Karpas-422 (cell line): ENCODE measurements around the gene GATAD2B. TPM values are rescaled to one million over a fixed set of nuclear protein-coding genes. Genes with fewer than 3 reads are reported as not detected.

Experiments used
- DNase-seq: peaks from one replicate; pipeline ENCODE4 v3.0.0-alpha.2; 2015
- H2AFZ ChIP-seq: fragments of 200-600 bp; sonication (generic); 2 replicates; pipeline ENCODE4 v1.6.1; 2014; ENCODE audit warnings: antibody characterized with exemption, low read length, mixed read lengths
- H3K27ac ChIP-seq: fragments of 200-600 bp; sonication (generic); 2 replicates; pipeline ENCODE4 v1.5.1; 2014; ENCODE audit warnings: mild to moderate bottlenecking, low read length, moderate library complexity
- H3K27me3 ChIP-seq: fragments of 200-600 bp; sonication (generic); 2 replicates; pipeline ENCODE4 v1.6.1; 2014; ENCODE audit warnings: low read length, mixed read lengths
- H3K36me3 ChIP-seq: fragments of 200-600 bp; sonication (generic); 2 replicates; pipeline ENCODE4 v1.6.1; 2014; ENCODE audit warnings: low read length, mixed read lengths; ENCODE audit not compliant: insufficient read depth
- H3K4me1 ChIP-seq: fragments of 200-600 bp; sonication (generic); 2 replicates; pipeline ENCODE4 v1.6.1; 2014; ENCODE audit warnings: mild to moderate bottlenecking, low read length, mixed read lengths
- H3K4me2 ChIP-seq: fragments of 200-600 bp; sonication (generic); 2 replicates; pipeline ENCODE4 v1.6.1; 2014; ENCODE audit warnings: low read length, low read depth, mild to moderate bottlenecking; ENCODE audit not compliant: poor library complexity, severe bottlenecking
- H3K4me3 ChIP-seq: fragments of 200-600 bp; sonication (generic); 2 replicates; pipeline ENCODE4 v1.5.1; 2014; ENCODE audit warnings: mild to moderate bottlenecking, antibody characterized with exemption, low read length, mixed read lengths
- H3K79me2 ChIP-seq: fragments of 200-600 bp; sonication (generic); 2 replicates; pipeline ENCODE4 v1.6.1; 2014; ENCODE audit warnings: mild to moderate bottlenecking, low read length, mixed read lengths
- H3K9ac ChIP-seq: fragments of 200-600 bp; sonication (generic); 2 replicates; pipeline ENCODE4 v1.6.0; 2014; ENCODE audit warnings: low read length
- H3K9me2 ChIP-seq: fragments of 200-600 bp; sonication (generic), shearing (Covaris generic); replicated peaks from 2 replicates; pipeline ENCODE4 v1.6.0; 2014; ENCODE audit warnings: mild to moderate bottlenecking, low read length, moderate library complexity; ENCODE audit not compliant: insufficient read depth
- H3K9me3 ChIP-seq: fragments of 300-700, 200-600 bp; sonication (generic); 2 replicates; pipeline ENCODE4 v1.6.1; 2014; ENCODE audit warnings: low read length, mixed read lengths
- H4K20me1 ChIP-seq: fragments of 200-600 bp; sonication (generic); 2 replicates; pipeline ENCODE4 v1.6.1; 2014; ENCODE audit warnings: mild to moderate bottlenecking, antibody characterized with exemption, low read length, low read depth; ENCODE audit not compliant: insufficient read depth
- total RNA-seq: library from RNA; depleted of rRNA; stranded (reverse); fragments of >200 nt; shearing (Covaris generic); gene quantifications from 2 replicates; pipeline ENCODE4 v1.2.3, GENCODE V29; 2014; ENCODE audit warnings: low replicate concordance

The GATAD2B gene
- total RNA-seq, 1 experiment from 2014 or later: 21.8 TPM

GRCh38 chr1:153774780-153775457, 147.9 kb downstream of the GATAD2B start, which contains the start of gene SLC27A3:
TSS of gene SLC27A3 (plus strand) at chr1:153775407. CDS start at chr1:153775498, 91 bp downstream.
- H2AFZ ChIP-seq: peak within 1 kb of the TSS; percentile 78
- no peaks in the 10 kb centered on the region for H3K9me2 ChIP-seq
- peak within 1 kb of the TSS; percentile 93 for H3K4me2 ChIP-seq
- H3K79me2 ChIP-seq: no peaks in the 10 kb centered on the region
- H3K27ac ChIP-seq: peak within 1 kb of the TSS; percentile 41; the same call in 1 of the 2 replicates
- H3K9me3 ChIP-seq: no peaks in the 10 kb centered on the region
- peak within 1 kb of the TSS; percentile 77 for H3K9ac ChIP-seq
- H3K4me1 ChIP-seq: peaks cover 33% of the 10 kb centered on the region
- 0 out of 2 replicates have a peak, but pooled peaks cover 11% of the 10 kb centered on the region for H3K36me3 ChIP-seq
- no peaks in the 10 kb centered on the region for H4K20me1 ChIP-seq
- H3K27me3 ChIP-seq: no peaks in the 10 kb centered on the region
- peak within 1 kb of the TSS; percentile 72 for H3K4me3 ChIP-seq
- DNase-seq: no peak

DNA sequence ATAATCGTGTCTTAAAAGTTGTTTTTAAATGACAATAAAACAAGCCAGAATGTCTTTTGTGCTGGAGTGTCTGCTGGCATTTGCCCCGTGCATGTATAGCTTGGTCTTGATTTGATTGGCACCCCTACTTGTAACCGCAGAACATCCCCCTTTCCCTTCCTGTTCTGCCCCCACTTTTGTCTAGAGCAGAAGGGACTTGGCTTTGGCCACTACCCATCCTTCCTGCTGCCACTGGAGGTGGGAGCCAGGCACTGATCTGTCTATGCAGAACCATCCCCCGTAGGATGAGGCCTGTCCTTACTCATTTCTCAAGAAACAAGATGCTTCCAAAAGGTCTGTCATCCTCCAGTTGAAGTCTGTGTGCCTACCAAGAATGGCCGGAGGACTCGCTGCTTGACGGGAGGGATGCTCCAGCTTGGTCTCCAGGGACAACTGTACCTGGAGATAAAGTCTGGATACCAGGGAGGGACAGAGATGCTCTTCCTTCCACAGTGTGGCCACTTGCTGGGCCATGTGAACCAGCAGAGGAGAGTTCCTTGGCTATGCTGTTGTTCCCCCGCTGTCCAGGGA, 148.7 kb downstream of the GATAD2B start:
- Histone ChIP-seq H3K79me2 (no peaks in the 10 kb centered on the region), H3K4me2 (peak overlapping the region; percentile 93), H3K27ac (no peak overlapping the region), H3K36me3 (0 out of 2 replicates have a peak, but pooled peaks cover 11% of the 10 kb centered on the region), H2AFZ (no peak overlapping the region), H3K27me3 (no peaks in the 10 kb centered on the region), H4K20me1 (no peaks in the 10 kb centered on the region), H3K9ac (no peak overlapping the region; the same call in 1 of the 2 replicates), H3K4me1 (peaks cover 33% of the 10 kb centered on the region), H3K4me3 (no peak overlapping the region), H3K9me3 (no peaks in the 10 kb centered on the region), H3K9me2 (no peaks in the 10 kb centered on the region)
- DNase-seq: no peak

DNA sequence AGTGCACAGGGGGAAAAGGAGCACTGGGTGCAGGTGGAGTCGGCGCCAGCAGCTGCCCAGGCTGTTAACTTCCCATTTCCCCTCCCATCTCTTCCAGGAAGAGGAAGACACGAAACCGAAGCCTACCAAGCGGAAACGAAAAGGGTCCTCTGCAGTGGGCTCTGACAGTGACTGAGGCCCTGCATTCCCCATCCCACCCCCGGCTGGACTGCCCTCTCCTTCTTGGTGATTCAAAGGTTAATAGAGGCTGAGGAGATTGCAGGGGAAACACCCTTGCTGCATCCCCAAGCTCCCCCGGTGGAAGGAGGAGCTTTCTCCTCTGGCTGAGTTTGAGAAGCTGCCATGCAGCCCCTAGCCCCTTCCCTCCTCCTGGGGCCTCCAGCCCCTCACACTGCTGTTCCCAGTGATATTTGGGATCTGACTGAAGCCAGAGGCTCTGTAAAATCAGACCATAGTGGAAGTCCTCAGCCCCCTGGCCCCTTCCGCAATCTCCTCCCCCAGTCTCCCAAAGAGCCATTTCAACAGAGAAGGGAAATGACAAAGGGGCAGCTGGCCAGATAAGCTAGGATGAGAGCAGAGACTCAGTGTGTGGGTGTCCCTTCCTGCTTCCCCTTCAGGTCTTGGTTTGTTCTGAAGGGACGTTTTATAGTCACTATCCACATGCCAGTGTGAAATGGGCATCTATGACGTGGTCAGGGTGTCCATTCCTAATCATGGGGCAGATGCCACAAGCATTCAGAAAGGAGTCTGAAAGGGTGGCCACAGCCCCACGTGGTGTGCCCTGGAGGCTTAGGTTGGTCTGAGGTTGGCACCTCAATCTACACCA, 149.5 kb downstream of the GATAD2B start:
- Histone ChIP-seq H3K4me1 (peaks cover 33% of the 10 kb centered on the region), H3K9me3 (no peaks in the 10 kb centered on the region), H3K4me2 (no peak overlapping the region), H3K27me3 (no peaks in the 10 kb centered on the region), H3K27ac (no peak overlapping the region), H3K79me2 (no peaks in the 10 kb centered on the region), H4K20me1 (no peaks in the 10 kb centered on the region), H3K36me3 (peaks cover 13% of the 10 kb centered on the region; the same call in 1 of the 2 replicates), H3K4me3 (no peak overlapping the region), H3K9ac (no peak overlapping the region), H3K9me2 (no peaks in the 10 kb centered on the region), H2AFZ (no peak overlapping the region)
- no peak for DNase-seq

- H3K9me2 ChIP-seq: no peaks in the 10 kb centered on the region
- H3K4me2 ChIP-seq: no peak overlapping the region
- H3K9me3 ChIP-seq: no peaks in the 10 kb centered on the region
- H3K79me2 ChIP-seq: no peaks in the 10 kb centered on the region
- no peak overlapping the region for H2AFZ ChIP-seq
- DNase-seq: peak; percentile 64
- no peak overlapping the region for H3K27ac ChIP-seq
- H3K36me3 ChIP-seq: peaks cover 24% of the 10 kb centered on the region; the same call in 1 of the 2 replicates
- H3K4me3 ChIP-seq: no peak overlapping the region
- no peaks in the 10 kb centered on the region for H4K20me1 ChIP-seq
- no peaks in the 10 kb centered on the region for H3K27me3 ChIP-seq
- no peak overlapping the region for H3K9ac ChIP-seq
- peaks cover 33% of the 10 kb centered on the region for H3K4me1 ChIP-seq
These were observed 150.8 kb downstream of the GATAD2B start for GRCh38 chr1:153771841-153772593.

DNA sequence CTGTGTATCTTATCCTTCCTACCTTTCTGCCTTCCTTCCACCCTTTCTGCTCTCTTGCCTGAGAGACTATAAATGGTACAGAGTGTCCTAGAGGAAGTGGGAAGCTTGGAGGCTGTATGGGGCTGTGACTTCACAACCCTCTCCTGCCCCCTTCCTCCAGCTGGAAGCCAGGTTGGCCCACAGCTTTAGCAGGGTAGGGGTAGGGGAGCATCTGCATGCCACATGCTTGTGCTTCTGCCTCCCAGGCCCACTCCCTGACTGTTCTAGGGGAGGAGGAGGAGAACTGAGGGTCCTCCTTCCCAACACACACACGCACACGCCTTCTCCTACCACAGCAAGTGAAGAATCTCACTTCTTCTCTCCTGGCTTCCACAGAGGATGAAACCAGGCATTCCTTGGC, 151.5 kb downstream of the GATAD2B start:
- Histone ChIP-seq H4K20me1 (no peaks in the 10 kb centered on the region), H3K9me3 (no peaks in the 10 kb centered on the region), H3K27me3 (no peaks in the 10 kb centered on the region), H2AFZ (no peak overlapping the region), H3K9me2 (no peaks in the 10 kb centered on the region), H3K4me2 (no peak overlapping the region), H3K4me1 (peaks cover 29% of the 10 kb centered on the region), H3K4me3 (no peak overlapping the region), H3K36me3 (peaks cover 25% of the 10 kb centered on the region; the same call in 1 of the 2 replicates), H3K27ac (no peak overlapping the region), H3K79me2 (no peaks in the 10 kb centered on the region), H3K9ac (no peak overlapping the region)
- no peak for DNase-seq

GRCh38 chr1:153770797-153771196, 152.0 kb downstream of the GATAD2B start:
- no peaks in the 10 kb centered on the region for H3K9me3 ChIP-seq
- peaks cover 25% of the 10 kb centered on the region; the same call in 1 of the 2 replicates for H3K36me3 ChIP-seq
- peaks cover 25% of the 10 kb centered on the region for H3K4me1 ChIP-seq
- H3K27ac ChIP-seq: no peak overlapping the region
- no peaks in the 10 kb centered on the region for H3K79me2 ChIP-seq
- no peaks in the 10 kb centered on the region for H3K9me2 ChIP-seq
- no peaks in the 10 kb centered on the region for H3K27me3 ChIP-seq
- no peak for DNase-seq
- H3K9ac ChIP-seq: no peak overlapping the region
- H4K20me1 ChIP-seq: no peaks in the 10 kb centered on the region
- H2AFZ ChIP-seq: no peak overlapping the region
- no peak overlapping the region for H3K4me3 ChIP-seq
- H3K4me2 ChIP-seq: no peak overlapping the region

DNA sequence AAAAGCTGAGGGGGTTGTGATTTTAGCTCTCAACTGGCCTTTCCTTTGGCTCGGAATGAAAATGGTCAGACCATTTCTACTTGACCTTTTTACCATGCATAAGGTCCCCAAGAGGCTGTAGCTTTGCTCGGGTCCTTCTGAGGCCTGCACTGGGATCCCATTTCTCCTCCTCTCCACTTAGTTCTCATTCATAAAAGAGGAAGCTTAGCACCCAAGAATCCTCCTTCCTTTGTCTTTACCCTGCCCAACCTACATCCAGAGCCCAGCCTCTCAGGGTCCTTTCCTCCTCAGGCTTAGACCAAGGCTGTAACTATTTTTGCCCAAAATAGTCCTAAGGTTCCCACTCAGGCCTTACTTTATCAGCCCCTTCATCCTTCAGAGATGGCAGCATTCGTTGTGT, 153.6 kb downstream of the GATAD2B start:
- DNase-seq: no peak
- no peak overlapping the region for H3K9ac ChIP-seq
- H3K36me3 ChIP-seq: peaks cover 29% of the 10 kb centered on the region; the same call in 1 of the 2 replicates

More for the DNA sequence above, 153.6 kb downstream of the GATAD2B start:
- Histone ChIP-seq H3K9me3 (no peaks in the 10 kb centered on the region), H3K27me3 (no peaks in the 10 kb centered on the region), H3K27ac (no peak overlapping the region), H2AFZ (no peak overlapping the region), H4K20me1 (no peaks in the 10 kb centered on the region), H3K9me2 (no peaks in the 10 kb centered on the region), H3K4me1 (peaks cover 9% of the 10 kb centered on the region), H3K79me2 (no peaks in the 10 kb centered on the region), H3K4me2 (no peak overlapping the region), H3K4me3 (no peak overlapping the region)
